Raji (cell line): ENCODE results near the gene MAGEC3.

Source experiments
- POLR2A ChIP-seq: IDR thresholded peaks from 2 replicates; pipeline ENCODE4 v1.6.1; 2011; ENCODE audit warnings: low read depth, low read length, control low read depth; ENCODE audit not compliant: insufficient read depth

MAGEC3 gene, protein sequence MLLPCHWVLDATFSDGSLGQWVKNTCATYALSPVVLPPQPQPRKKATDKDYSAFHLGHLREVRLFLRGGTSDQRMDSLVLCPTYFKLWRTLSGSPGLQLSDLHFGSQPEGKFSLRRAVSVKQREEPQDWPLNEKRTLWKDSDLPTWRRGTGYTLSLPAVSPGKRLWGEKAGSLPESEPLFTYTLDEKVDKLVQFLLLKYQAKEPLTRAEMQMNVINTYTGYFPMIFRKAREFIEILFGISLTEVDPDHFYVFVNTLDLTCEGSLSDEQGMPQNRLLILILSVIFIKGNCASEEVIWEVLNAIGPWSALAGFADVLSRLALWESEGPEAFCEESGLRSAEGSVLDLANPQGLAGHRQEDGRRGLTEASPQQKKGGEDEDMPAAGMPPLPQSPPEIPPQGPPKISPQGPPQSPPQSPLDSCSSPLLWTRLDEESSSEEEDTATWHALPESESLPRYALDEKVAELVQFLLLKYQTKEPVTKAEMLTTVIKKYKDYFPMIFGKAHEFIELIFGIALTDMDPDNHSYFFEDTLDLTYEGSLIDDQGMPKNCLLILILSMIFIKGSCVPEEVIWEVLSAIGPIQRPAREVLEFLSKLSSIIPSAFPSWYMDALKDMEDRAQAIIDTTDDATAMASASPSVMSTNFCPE

GRCh38 chrX:141838016-141838415 is at the start of gene MAGEC3:
Gene MAGEC3 (plus strand): TSS chrX:141838316. CDS start chrX:141838316, 0 bp downstream.
- TF ChIP-seq POLR2A: no peak

GRCh38 chrX:141791856-141792255 is 46.3 kb upstream of the MAGEC3 start:
- TF ChIP-seq POLR2A: no peak

DNA sequence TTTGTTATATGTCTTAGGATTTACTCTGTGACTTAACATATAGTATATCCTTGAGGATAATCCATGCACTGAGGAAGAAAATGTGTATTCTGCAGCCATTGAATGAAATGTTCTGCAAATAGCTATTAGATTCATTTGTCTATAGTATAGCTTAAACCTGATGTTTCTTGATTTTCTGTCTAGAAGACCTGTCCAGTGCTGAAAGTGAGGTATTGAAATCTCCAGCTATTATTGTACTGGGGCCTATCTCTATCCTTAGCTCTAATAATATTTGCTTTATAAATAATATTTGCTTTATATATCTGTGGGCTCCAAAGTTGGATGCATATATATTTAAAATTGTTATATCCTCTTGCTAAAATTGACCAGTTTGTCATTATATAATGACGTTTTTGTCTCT is 26.7 kb upstream of the MAGEC3 start:
- TF ChIP-seq POLR2A: no peak

DNA sequence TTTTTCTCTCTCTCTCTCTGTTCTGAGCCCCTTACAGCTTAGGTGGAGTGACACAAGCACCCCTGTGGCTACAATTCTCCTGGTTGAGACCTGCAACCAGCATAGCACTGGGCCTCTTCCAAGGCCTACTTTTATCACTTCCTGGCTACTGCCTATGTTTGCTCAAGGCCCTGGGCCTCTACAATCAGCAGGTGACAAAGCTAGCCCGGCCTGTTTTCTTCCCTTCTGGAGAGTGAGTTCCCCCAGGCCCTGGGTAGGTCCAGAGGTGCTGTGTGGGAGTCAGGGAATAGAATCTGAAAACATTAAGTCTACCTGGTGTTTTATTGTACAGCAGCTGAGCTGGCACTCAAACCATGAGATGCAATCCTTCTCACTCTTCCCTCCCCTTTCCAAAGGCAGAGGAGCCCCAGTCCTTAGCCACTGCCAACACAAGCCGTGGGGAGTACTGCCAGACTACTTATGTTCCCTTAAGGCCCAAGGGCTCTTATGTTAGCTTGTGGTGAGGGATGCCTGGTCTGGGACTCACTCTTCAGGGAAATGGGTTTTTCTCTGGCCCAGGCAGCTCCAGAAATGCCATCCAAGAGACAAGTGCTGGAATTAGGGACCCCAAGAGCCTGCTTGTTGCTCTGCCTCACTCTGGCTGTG is 23.8 kb upstream of the MAGEC3 start:
- TF ChIP-seq POLR2A: no peak

- TF ChIP-seq POLR2A: no peak
These were observed 22.2 kb upstream of the MAGEC3 start for GRCh38 chrX:141815904-141816303.

GRCh38 chrX:141832247-141832646 is 5.9 kb upstream of the MAGEC3 start:
- no peak for TF ChIP-seq POLR2A

- TF ChIP-seq POLR2A: no peak
These were observed 1.7 kb downstream of the MAGEC3 start for GRCh38 chrX:141839856-141840255.

- no peak for TF ChIP-seq POLR2A
These were observed 19.4 kb downstream of the MAGEC3 start for GRCh38 chrX:141857479-141857878.

GRCh38 chrX:141879616-141880015 is 41.5 kb downstream of the MAGEC3 start:
- TF ChIP-seq POLR2A: no peak

- TF ChIP-seq POLR2A: no peak
These were observed 56.6 kb downstream of the MAGEC3 start for GRCh38 chrX:141894733-141895132.

GRCh38 chrX:141897690-141898089 is 59.6 kb downstream of the MAGEC3 start:
- TF ChIP-seq POLR2A: no peak

DNA sequence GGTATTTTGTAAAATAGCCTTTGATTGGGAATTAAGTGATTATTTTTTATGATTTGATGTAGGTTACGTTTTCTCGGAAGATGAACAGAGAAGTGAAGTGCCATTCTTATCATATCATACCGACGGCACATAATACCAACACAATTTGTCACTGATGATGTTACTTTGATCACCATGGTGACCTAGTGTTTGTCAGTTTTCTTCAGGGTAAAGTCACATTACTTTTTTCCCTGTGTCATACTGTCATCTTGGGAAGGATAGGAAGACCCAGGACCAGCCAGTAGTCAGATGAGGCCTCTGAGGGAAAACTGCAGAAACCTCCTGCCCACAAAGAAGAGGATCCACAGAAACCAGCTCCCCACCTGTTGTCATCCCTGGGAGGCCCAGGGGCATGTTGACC is 64.2 kb downstream of the MAGEC3 start:
- TF ChIP-seq POLR2A: no peak

- TF ChIP-seq POLR2A: no peak
These were observed 65.5 kb downstream of the MAGEC3 start, which contains the start of gene MAGEC1 for GRCh38 chrX:141903400-141904155. Gene MAGEC1 (plus strand): TSS chrX:141903894. CDS start chrX:141905073, 1,179 bp downstream.

DNA sequence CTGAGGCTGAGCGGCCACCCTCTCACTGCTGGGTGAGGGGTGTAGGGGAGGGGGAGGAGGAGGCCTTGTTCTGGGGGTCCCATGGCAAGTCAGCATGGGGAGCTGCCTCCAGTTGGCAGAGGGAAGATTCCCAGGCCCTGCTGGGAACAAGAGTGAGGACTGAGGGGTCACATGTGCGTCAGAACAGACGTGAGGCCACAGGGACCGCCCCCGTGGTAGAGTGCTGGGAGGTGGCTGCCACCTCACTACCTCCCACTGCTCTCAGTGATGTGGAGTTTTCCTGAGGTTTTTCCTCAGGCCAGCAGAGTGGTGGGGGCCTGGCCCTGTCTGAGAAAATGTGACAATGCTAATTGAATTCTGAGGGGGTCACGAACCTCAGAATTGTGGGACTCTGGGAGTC is 66.1 kb downstream of the MAGEC3 start:
- TF ChIP-seq POLR2A: no peak

DNA sequence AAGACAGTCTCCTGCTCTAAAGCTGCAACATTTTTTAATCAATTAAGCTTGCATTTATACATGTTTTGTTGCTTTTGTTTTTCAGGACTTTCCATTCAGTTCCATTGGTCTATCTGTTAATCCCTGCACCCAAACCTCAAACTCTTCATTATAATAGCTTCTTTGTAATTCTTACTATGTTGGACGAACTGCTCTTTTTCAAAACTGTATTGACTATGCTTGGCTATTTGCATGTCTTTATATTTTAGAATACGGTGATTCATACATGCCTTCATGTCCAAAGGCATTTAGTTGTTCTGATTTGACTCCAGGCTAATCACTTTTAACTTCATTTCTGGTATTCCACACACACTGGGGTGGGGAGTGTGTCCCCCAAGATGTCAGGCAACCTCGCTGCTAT is 79.7 kb downstream of the MAGEC3 start:
- no peak for TF ChIP-seq POLR2A
